Measurements from ENCODE around the gene PLEKHO2.
"Not testable (repeated sequence)": the region's sequence is repeated elsewhere in the genome, so short reads cannot be mapped to it uniquely, and the experiment has no call there.

PLEKHO2 gene

GRCh38 chr15:64808785-64809453 is 32.8 kb upstream of the PLEKHO2 start:
- Histone ChIP-seq H3K79me2 (ENCODE audit: control insufficient read depth, insufficient read depth, low read length, unreplicated experiment) (no peaks in the 10 kb centered on the region), H3K36me3 (ENCODE audit: insufficient read depth, low read length) (no peaks in the 10 kb centered on the region), H3K4me3 (ENCODE audit: low read depth, low read length) (no peak overlapping the region), H2AFZ (ENCODE audit: low read length, unreplicated experiment) (no peak overlapping the region), H3K4me1 (ENCODE audit: control insufficient read depth, insufficient read depth, low read length, unreplicated experiment) (peaks cover 5% of the 10 kb centered on the region), H3K27ac (ENCODE audit: low read depth, low read length) (no peak overlapping the region), H3K27me3 (ENCODE audit: insufficient read depth, low read length) (no peaks in the 10 kb centered on the region)

GRCh38 chr15:64809649-64810496 is 31.8 kb upstream of the PLEKHO2 start:
- Histone ChIP-seq H3K27ac (ENCODE audit: low read depth, low read length) (no peak overlapping the region), H3K4me1 (ENCODE audit: control insufficient read depth, insufficient read depth, low read length, unreplicated experiment) (peaks cover 5% of the 10 kb centered on the region), H2AFZ (ENCODE audit: low read length, unreplicated experiment) (no peak overlapping the region), H3K27me3 (ENCODE audit: insufficient read depth, low read length) (no peaks in the 10 kb centered on the region), H3K36me3 (ENCODE audit: insufficient read depth, low read length) (no peaks in the 10 kb centered on the region), H3K4me3 (ENCODE audit: low read depth, low read length) (no peak overlapping the region), H3K79me2 (ENCODE audit: control insufficient read depth, insufficient read depth, low read length, unreplicated experiment) (no peaks in the 10 kb centered on the region)

- H2AFZ ChIP-seq (ENCODE audit: low read length, unreplicated experiment), result no peak overlapping the region
- no peak overlapping the region for H3K4me3 ChIP-seq (ENCODE audit: low read depth, low read length)
- no peaks in the 10 kb centered on the region for H3K36me3 ChIP-seq (ENCODE audit: insufficient read depth, low read length)
- H3K79me2 ChIP-seq (ENCODE audit: control insufficient read depth, insufficient read depth, low read length, unreplicated experiment), result no peaks in the 10 kb centered on the region
- H3K27me3 ChIP-seq (ENCODE audit: insufficient read depth, low read length), result no peaks in the 10 kb centered on the region
- no peak overlapping the region for H3K27ac ChIP-seq (ENCODE audit: low read depth, low read length)
- H3K4me1 ChIP-seq (ENCODE audit: control insufficient read depth, insufficient read depth, low read length, unreplicated experiment), result peaks cover 5% of the 10 kb centered on the region
Measured at GRCh38 chr15:64810497-64811326, 31.0 kb upstream of the PLEKHO2 start.

DNA sequence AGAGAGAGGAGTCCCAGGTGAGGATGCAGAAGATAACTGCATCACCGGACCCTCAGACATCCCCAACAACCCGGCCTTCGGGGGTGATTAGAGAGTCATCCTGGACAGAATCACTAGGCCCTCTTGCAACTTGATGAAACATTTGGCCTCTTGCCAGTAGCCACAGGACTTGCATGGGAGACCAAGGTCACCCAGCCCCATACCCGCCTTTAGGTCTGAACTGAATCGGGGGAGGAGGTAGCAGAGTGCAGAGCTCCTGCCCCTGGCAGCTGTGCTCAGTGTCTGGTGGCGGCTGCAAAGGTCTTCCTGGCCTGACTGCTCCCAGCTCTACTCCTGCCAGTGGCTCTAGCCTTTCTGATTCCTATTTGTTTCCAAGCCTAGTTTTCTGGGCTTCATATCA is 28.6 kb upstream of the PLEKHO2 start:
- Histone ChIP-seq H2AFZ (ENCODE audit: low read length, unreplicated experiment) (no peak overlapping the region), H3K27ac (ENCODE audit: low read depth, low read length) (no peak overlapping the region), H3K79me2 (ENCODE audit: control insufficient read depth, insufficient read depth, low read length, unreplicated experiment) (no peaks in the 10 kb centered on the region), H3K27me3 (ENCODE audit: insufficient read depth, low read length) (no peaks in the 10 kb centered on the region), H3K4me1 (ENCODE audit: control insufficient read depth, insufficient read depth, low read length, unreplicated experiment) (peaks cover 5% of the 10 kb centered on the region), H3K36me3 (ENCODE audit: insufficient read depth, low read length) (no peaks in the 10 kb centered on the region), H3K4me3 (ENCODE audit: low read depth, low read length) (no peak overlapping the region)

DNA sequence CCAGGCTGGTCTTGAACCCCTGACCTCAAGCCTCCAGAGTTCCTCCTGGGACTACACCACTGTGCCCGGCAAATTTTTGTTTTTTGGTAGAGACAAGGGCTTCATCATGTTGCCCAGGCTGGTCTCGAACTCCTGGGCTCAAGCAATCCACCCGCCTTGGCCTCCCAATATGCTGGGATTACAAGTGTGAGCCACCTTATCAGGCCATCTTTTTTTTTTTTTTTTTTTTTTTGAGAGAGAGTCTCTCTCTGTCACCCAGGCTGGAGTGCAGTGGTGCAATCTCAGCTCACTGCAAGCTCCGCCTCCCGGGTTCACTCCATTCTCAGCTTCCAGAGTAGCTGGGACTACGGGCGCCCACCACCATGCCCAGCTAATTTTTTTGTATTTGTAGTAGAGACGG is 27.4 kb upstream of the PLEKHO2 start:
- H3K36me3 ChIP-seq (ENCODE audit: insufficient read depth, low read length); H3K4me3 ChIP-seq (ENCODE audit: low read depth, low read length); H3K4me1 ChIP-seq (ENCODE audit: control insufficient read depth, insufficient read depth, low read length, unreplicated experiment); H3K27ac ChIP-seq (ENCODE audit: low read depth, low read length); H3K27me3 ChIP-seq (ENCODE audit: insufficient read depth, low read length); H3K79me2 ChIP-seq (ENCODE audit: control insufficient read depth, insufficient read depth, low read length, unreplicated experiment); H2AFZ ChIP-seq (ENCODE audit: low read length, unreplicated experiment): not testable (repeated sequence)

- not testable (repeated sequence) for H3K4me1 ChIP-seq (ENCODE audit: control insufficient read depth, insufficient read depth, low read length, unreplicated experiment); H3K79me2 ChIP-seq (ENCODE audit: control insufficient read depth, insufficient read depth, low read length, unreplicated experiment); H3K27ac ChIP-seq (ENCODE audit: low read depth, low read length)
Measured at GRCh38 chr15:64814965-64815364, 26.8 kb upstream of the PLEKHO2 start.

GRCh38 chr15:64816452-64816851 is 25.3 kb upstream of the PLEKHO2 start:
- Histone ChIP-seq H3K27ac (ENCODE audit: low read depth, low read length) (no peak overlapping the region), H3K4me3 (ENCODE audit: low read depth, low read length) (no peak overlapping the region), H3K4me1 (ENCODE audit: control insufficient read depth, insufficient read depth, low read length, unreplicated experiment) (no peaks in the 10 kb centered on the region), H3K79me2 (ENCODE audit: control insufficient read depth, insufficient read depth, low read length, unreplicated experiment) (no peaks in the 10 kb centered on the region), H3K27me3 (ENCODE audit: insufficient read depth, low read length) (no peaks in the 10 kb centered on the region), H3K36me3 (ENCODE audit: insufficient read depth, low read length) (no peaks in the 10 kb centered on the region; the same call in 1 of the 2 replicates), H2AFZ (ENCODE audit: low read length, unreplicated experiment) (no peak overlapping the region)

More at GRCh38 chr15:64814965-64815364, 26.8 kb upstream of the PLEKHO2 start:
- H2AFZ ChIP-seq (ENCODE audit: low read length, unreplicated experiment); H3K36me3 ChIP-seq (ENCODE audit: insufficient read depth, low read length); H3K4me3 ChIP-seq (ENCODE audit: low read depth, low read length); H3K27me3 ChIP-seq (ENCODE audit: insufficient read depth, low read length): not testable (repeated sequence)

GRCh38 chr15:64824929-64825430 is 16.7 kb upstream of the PLEKHO2 start:
- peaks cover 4% of the 10 kb centered on the region for H3K4me1 ChIP-seq (ENCODE audit: control insufficient read depth, insufficient read depth, low read length, unreplicated experiment)

GRCh38 chr15:64825431-64826294 is 16.1 kb upstream of the PLEKHO2 start, which contains the start of gene PIF1:
Gene PIF1, minus strand, starts transcription at chr15:64825647. Its CDS starts 1,312 bp downstream, at chr15:64824335.
- H3K79me2 ChIP-seq (ENCODE audit: control insufficient read depth, insufficient read depth, low read length, unreplicated experiment), result peaks cover 20% of the 10 kb centered on the region
- peak within 1 kb of the TSS; percentile 98 for H2AFZ ChIP-seq (ENCODE audit: low read length, unreplicated experiment)
- H3K27me3 ChIP-seq (ENCODE audit: insufficient read depth, low read length), result no peaks in the 10 kb centered on the region
- H3K36me3 ChIP-seq (ENCODE audit: insufficient read depth, low read length), result no peaks in the 10 kb centered on the region; the same call in 1 of the 2 replicates
- peak within 1 kb of the TSS; percentile 1; the same call in 1 of the 2 replicates for H3K27ac ChIP-seq (ENCODE audit: low read depth, low read length)
- peak within 1 kb of the TSS; percentile 97 for H3K4me3 ChIP-seq (ENCODE audit: low read depth, low read length)
- H3K4me1 ChIP-seq (ENCODE audit: control insufficient read depth, insufficient read depth, low read length, unreplicated experiment), result peaks cover 4% of the 10 kb centered on the region

More at GRCh38 chr15:64824929-64825430, 16.7 kb upstream of the PLEKHO2 start:
- no peak overlapping the region for H3K27ac ChIP-seq (ENCODE audit: low read depth, low read length)
- H2AFZ ChIP-seq (ENCODE audit: low read length, unreplicated experiment), result peak overlapping the region; percentile 15
- no peaks in the 10 kb centered on the region; the same call in 1 of the 2 replicates for H3K36me3 ChIP-seq (ENCODE audit: insufficient read depth, low read length)
- peak overlapping the region; percentile 85 for H3K4me3 ChIP-seq (ENCODE audit: low read depth, low read length)
- peaks cover 20% of the 10 kb centered on the region for H3K79me2 ChIP-seq (ENCODE audit: control insufficient read depth, insufficient read depth, low read length, unreplicated experiment)
- no peaks in the 10 kb centered on the region for H3K27me3 ChIP-seq (ENCODE audit: insufficient read depth, low read length)
